H1 (cell line): ENCODE measurements around the gene PDCD5. TPM values are rescaled to one million over a fixed set of nuclear protein-coding genes. Genes with fewer than 3 reads are reported as not detected.

Source experiments
- CEBPB ChIP-seq: IDR thresholded peaks from 2 replicates; pipeline ENCODE4 v1.6.1; 2012; ENCODE audit warnings: low read depth, low read length
- HDAC6 ChIP-seq: IDR thresholded peaks from one replicate; pipeline ENCODE4 v1.7.1; 2012; ENCODE audit warnings: low read depth, mild to moderate bottlenecking, inconsistent platforms, low read length, moderate library complexity
- NANOG ChIP-seq: IDR thresholded peaks from 2 replicates; pipeline ENCODE4 v1.6.1; 2011; ENCODE audit warnings: low read length, low read depth, mild to moderate bottlenecking, inconsistent platforms; ENCODE audit not compliant: insufficient read depth, poor library complexity, severe bottlenecking
- RFX5 ChIP-seq: IDR thresholded peaks from 2 replicates; pipeline ENCODE4 v1.6.1; 2011; ENCODE audit warnings: low read depth, low read length, improper control_type of control experiment, borderline replicate concordance
- SIN3A ChIP-seq, 2 experiments: IDR thresholded peaks in 1 of 2; conservative IDR thresholded peaks in 1 of 2; 2 replicates each; pipeline ENCODE4 v1.6.1; 2011 to 2012; ENCODE audit warnings: low read length in 2 of 2, improper control_type of control experiment in 1 of 2, low read depth in 1 of 2, mild to moderate bottlenecking in 1 of 2
- SIX5 ChIP-seq: IDR thresholded peaks from 2 replicates; pipeline ENCODE4 v1.6.1; 2011; ENCODE audit warnings: mild to moderate bottlenecking, low read depth, low read length
- TBP ChIP-seq: IDR thresholded peaks from 2 replicates; pipeline ENCODE4 v1.6.1; 2011; ENCODE audit warnings: low read depth, low read length, improper control_type of control experiment
- TEAD4 ChIP-seq: IDR thresholded peaks from 2 replicates; pipeline ENCODE4 v1.6.1; 2012; ENCODE audit warnings: low read depth, low read length, inconsistent platforms, mixed read lengths
- ZNF274 ChIP-seq: IDR thresholded peaks from 2 replicates; pipeline ENCODE4 v1.7.0; 2012; ENCODE audit warnings: low read length, borderline replicate concordance; ENCODE audit errors: extremely low read depth
- polyA plus RNA-seq, 7 experiments: library from polyadenylated mRNA; depleted of rRNA in 3 of 7; stranded (reverse) in 5 of 7; unstranded in 2 of 7; fragments of >200 nt in 5 of 7; fragments of 200-250 nt in 2 of 7; gene quantifications; 1 replicate in 5 of 7; 2 replicates in 1 of 7; 4 replicates in 1 of 7; pipeline versions ENCODE4 v1.2.1 to v1.2.3, GENCODE V29; 2011 to 2013; ENCODE audit warnings: missing spikeins in 2 of 7, mixed read lengths in 2 of 7
- total RNA-seq: library from RNA; stranded (reverse); fragmentation: NEBNext Ultra II Directional; extraction: Animal tissue kit (Norgen Biotek cat#: 25700); gene quantifications from 2 replicates; pipeline ENCODE4 v1.2.1, GENCODE V29; 2021

Gene PDCD5
- total and polyA plus RNA-seq, 2 of the 8 experiments (the other 6 are each of a cell fraction or from before 2014, with no cell fraction given) = 43.2 to 98.8 TPM

GRCh38 chr19:32598022-32598421 lies 17.0 kb downstream of the PDCD5 start (continued):
- TF ChIP-seq NANOG (no peak), RFX5 (no peak), ZNF274 (no peak), SIN3A (conservative IDR thresholded peaks at IDR 0.05 in 1 of 2, IDR thresholded peaks at IDR 0.05 in 1 of 2; ENCODE audit: low read depth in 1 of 2, low read length in 2 of 2) (no peak), HDAC6 (no peak), CEBPB (no peak), SIX5 (no peak), TEAD4 (no peak), TBP (no peak)
